IPS-20b (cell line): ENCODE data around the gene BCAS1.

ENCODE experiments used
- H3K27ac ChIP-seq: one replicate; pipeline ENCODE4 v1.5.1; 2013; ENCODE audit warnings: low read length
- H3K27me3 ChIP-seq: 2 replicates; pipeline ENCODE4 v1.6.1; 2013; ENCODE audit warnings: mild to moderate bottlenecking, low read length, inconsistent platforms; ENCODE audit not compliant: insufficient read depth
- H3K36me3 ChIP-seq: 2 replicates; pipeline ENCODE4 v1.6.1; 2013; ENCODE audit warnings: low read depth, mild to moderate bottlenecking, inconsistent platforms, low read length, moderate library complexity; ENCODE audit not compliant: insufficient read depth
- H3K4me1 ChIP-seq: 2 replicates; pipeline ENCODE4 v1.6.1; 2013; ENCODE audit warnings: mild to moderate bottlenecking, control low read depth, inconsistent platforms, low read length, moderate library complexity; ENCODE audit not compliant: insufficient read depth
- H3K4me3 ChIP-seq: 2 replicates; pipeline ENCODE4 v1.5.1; 2013; ENCODE audit warnings: mild to moderate bottlenecking, low read length, inconsistent platforms
- H3K9ac ChIP-seq: 2 replicates; pipeline ENCODE4 v1.6.1; 2013; ENCODE audit warnings: low read depth, mild to moderate bottlenecking, inconsistent platforms, low read length, moderate library complexity
- H3K9me3 ChIP-seq: 2 replicates; pipeline ENCODE4 v1.6.1; 2013; ENCODE audit warnings: mild to moderate bottlenecking, low read depth, low read length, inconsistent platforms; ENCODE audit not compliant: insufficient read depth

Gene BCAS1

GRCh38 chr20:54070187-54070987, at the start of gene BCAS1:
BCAS1 (minus strand) TSS chr20:54070594; CDS start chr20:54058718, 11,876 bp downstream.
- Histone ChIP-seq H3K27me3 (no peaks in the 10 kb centered on the region), H3K4me3 (no peak within 1 kb of the TSS), H3K4me1 (peaks cover 27% of the 10 kb centered on the region), H3K27ac (no peak within 1 kb of the TSS), H3K9me3 (no peaks in the 10 kb centered on the region), H3K9ac (no peak within 1 kb of the TSS), H3K36me3 (no peaks in the 10 kb centered on the region)

GRCh38 chr20:54119744-54120143, 49.4 kb upstream of the BCAS1 start:
- Histone ChIP-seq H3K4me1 (peaks cover 7% of the 10 kb centered on the region; the same call in 1 of the 2 replicates), H3K9ac (no peak overlapping the region)

GRCh38 chr20:54118220-54119001, 48.0 kb upstream of the BCAS1 start:
- Histone ChIP-seq H3K27ac (no peak overlapping the region), H3K36me3 (no peaks in the 10 kb centered on the region), H3K9me3 (no peaks in the 10 kb centered on the region), H3K4me3 (no peak overlapping the region), H3K27me3 (no peaks in the 10 kb centered on the region), H3K4me1 (peaks cover 4% of the 10 kb centered on the region; the same call in 1 of the 2 replicates), H3K9ac (no peak overlapping the region)

More at GRCh38 chr20:54119744-54120143, 49.4 kb upstream of the BCAS1 start:
- Histone ChIP-seq H3K27me3 (no peaks in the 10 kb centered on the region), H3K4me3 (no peak overlapping the region), H3K9me3 (no peaks in the 10 kb centered on the region), H3K27ac (no peak overlapping the region), H3K36me3 (no peaks in the 10 kb centered on the region)

- H3K4me3 ChIP-seq: no peak overlapping the region
- no peaks in the 10 kb centered on the region for H3K27me3 ChIP-seq
- no peak overlapping the region for H3K9ac ChIP-seq
- H3K36me3 ChIP-seq: no peaks in the 10 kb centered on the region
- no peak overlapping the region for H3K27ac ChIP-seq
- no peaks in the 10 kb centered on the region; the same call in 1 of the 2 replicates for H3K4me1 ChIP-seq
- no peaks in the 10 kb centered on the region for H3K9me3 ChIP-seq
Observed at GRCh38 chr20:54116550-54117235, 46.3 kb upstream of the BCAS1 start.

- Histone ChIP-seq H3K4me1 (no peaks in the 10 kb centered on the region; the same call in 1 of the 2 replicates), H3K36me3 (no peaks in the 10 kb centered on the region), H3K9me3 (no peaks in the 10 kb centered on the region), H3K27ac (no peak overlapping the region), H3K27me3 (no peaks in the 10 kb centered on the region), H3K9ac (no peak overlapping the region), H3K4me3 (no peak overlapping the region)
Observed at GRCh38 chr20:54115172-54115854, 44.9 kb upstream of the BCAS1 start.

GRCh38 chr20:54114109-54114508, 43.7 kb upstream of the BCAS1 start:
- H3K36me3 ChIP-seq: no peaks in the 10 kb centered on the region
- no peak overlapping the region for H3K27ac ChIP-seq
- H3K9me3 ChIP-seq: no peaks in the 10 kb centered on the region
- H3K9ac ChIP-seq: no peak overlapping the region
- no peaks in the 10 kb centered on the region for H3K27me3 ChIP-seq
- H3K4me3 ChIP-seq: no peak overlapping the region
- H3K4me1 ChIP-seq: no peaks in the 10 kb centered on the region; the same call in 1 of the 2 replicates

- no peaks in the 10 kb centered on the region; the same call in 1 of the 2 replicates for H3K4me1 ChIP-seq
- no peak overlapping the region for H3K27ac ChIP-seq
- H3K9ac ChIP-seq: no peak overlapping the region
- H3K36me3 ChIP-seq: no peaks in the 10 kb centered on the region
- no peaks in the 10 kb centered on the region for H3K9me3 ChIP-seq
- H3K4me3 ChIP-seq: no peak overlapping the region
- H3K27me3 ChIP-seq: no peaks in the 10 kb centered on the region
Observed at GRCh38 chr20:54113566-54113965, 43.2 kb upstream of the BCAS1 start.

- Histone ChIP-seq H3K4me1 (no peaks in the 10 kb centered on the region; the same call in 1 of the 2 replicates), H3K27me3 (no peaks in the 10 kb centered on the region), H3K9me3 (no peaks in the 10 kb centered on the region)
Observed at GRCh38 chr20:54112221-54112884, 42.0 kb upstream of the BCAS1 start.

GRCh38 chr20:54111460-54111859, 41.1 kb upstream of the BCAS1 start:
- Histone ChIP-seq H3K9ac (no peak overlapping the region), H3K9me3 (no peaks in the 10 kb centered on the region), H3K27ac (no peak overlapping the region), H3K4me1 (no peaks in the 10 kb centered on the region), H3K4me3 (no peak overlapping the region), H3K36me3 (no peaks in the 10 kb centered on the region), H3K27me3 (no peaks in the 10 kb centered on the region)

More at GRCh38 chr20:54112221-54112884, 42.0 kb upstream of the BCAS1 start:
- Histone ChIP-seq H3K27ac (no peak overlapping the region), H3K36me3 (no peaks in the 10 kb centered on the region), H3K9ac (no peak overlapping the region), H3K4me3 (no peak overlapping the region)

GRCh38 chr20:54110457-54110856, 40.1 kb upstream of the BCAS1 start:
- H3K9me3 ChIP-seq: no peaks in the 10 kb centered on the region
- no peaks in the 10 kb centered on the region for H3K4me1 ChIP-seq

More at GRCh38 chr20:54110457-54110856, 40.1 kb upstream of the BCAS1 start:
- no peak overlapping the region for H3K4me3 ChIP-seq
- H3K27me3 ChIP-seq: no peaks in the 10 kb centered on the region
- no peaks in the 10 kb centered on the region for H3K36me3 ChIP-seq
- H3K27ac ChIP-seq: no peak overlapping the region
- no peak overlapping the region for H3K9ac ChIP-seq
